ENCODE data around the gene SSRP1. TPM values are rescaled to one million over a fixed set of nuclear protein-coding genes. Genes with fewer than 3 reads are reported as not detected.
A peak's percentile ranks its signal among the peaks of the same experiment; 100 is the strongest.
"Not testable (repeated sequence)": the region's sequence is repeated elsewhere in the genome, so short reads cannot be mapped to it uniquely, and the experiment has no call there.

SSRP1 gene
- total RNA-seq, 2 experiments from 2014 or later: 304 to 322 TPM

DNA sequence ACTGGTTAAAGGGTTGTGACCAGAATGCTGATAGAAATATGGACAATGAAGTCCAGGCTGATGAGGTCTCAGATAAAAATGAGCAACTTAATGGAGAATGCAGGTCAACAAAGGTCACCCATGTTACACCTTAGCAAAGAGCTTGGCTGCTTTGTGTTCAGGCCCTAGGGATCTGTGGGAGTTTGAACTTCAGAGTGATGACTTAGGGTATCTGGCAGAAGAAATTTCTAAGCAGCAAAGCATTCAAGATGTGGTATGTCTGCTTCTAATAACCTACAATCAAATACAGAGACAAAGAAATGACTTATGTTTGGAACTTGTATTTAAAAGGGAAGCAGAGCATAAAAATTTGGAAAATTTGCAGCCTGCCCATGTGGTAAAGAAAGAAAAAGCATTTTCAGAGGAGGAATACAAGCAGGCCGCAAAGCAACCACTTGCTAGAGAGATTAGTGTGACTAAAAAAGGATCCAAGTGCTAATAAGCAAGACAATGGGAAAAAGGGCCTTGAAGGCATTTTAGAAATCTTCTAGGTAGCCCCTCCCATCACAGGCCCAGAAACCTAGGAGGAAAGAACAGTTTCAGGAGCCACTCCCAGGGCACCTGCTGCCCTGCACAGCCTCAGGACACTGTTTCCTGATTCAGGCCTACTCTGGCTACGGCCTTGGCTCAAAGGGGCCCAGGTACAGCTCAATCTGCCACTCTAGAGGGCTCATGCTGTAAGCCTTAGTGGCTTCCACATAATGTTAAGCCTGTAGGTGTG, 52.3 kb downstream of the SSRP1 start:
- Mint-ChIP-seq H3K9me3 (no peaks in the 10 kb centered on the region), H3K4me1 (ENCODE audit: low read depth) (no peaks in the 10 kb centered on the region), H3K4me3 (no peak overlapping the region), H3K36me3 (ENCODE audit: low read depth) (no peaks in the 10 kb centered on the region), H3K27ac (no peak overlapping the region), H3K27me3 (ENCODE audit: low read depth) (peaks cover 7% of the 10 kb centered on the region)
- DNase-seq: no peak
- intact Hi-C loops (cut with micrococcal nuclease): no loop called here
- CTCF ChIA-PET: interaction anchor here (0.9 kb wide), 1 partner anchor 35 kb away, joined by 3 read pairs; no protein-coding TSS in a partner anchor

- DNase-seq; H3K36me3 Mint-ChIP-seq (ENCODE audit: low read depth); intact Hi-C loops (cut with micrococcal nuclease); H3K27ac Mint-ChIP-seq; H3K4me3 Mint-ChIP-seq; H3K9me3 Mint-ChIP-seq; CTCF ChIA-PET; H3K4me1 Mint-ChIP-seq (ENCODE audit: low read depth): not testable (repeated sequence)
- peaks cover 19% of the 10 kb centered on the region for H3K27me3 Mint-ChIP-seq (ENCODE audit: low read depth)
Observed at GRCh38 chr11:57281546-57281945, 54.1 kb downstream of the SSRP1 start.

DNA sequence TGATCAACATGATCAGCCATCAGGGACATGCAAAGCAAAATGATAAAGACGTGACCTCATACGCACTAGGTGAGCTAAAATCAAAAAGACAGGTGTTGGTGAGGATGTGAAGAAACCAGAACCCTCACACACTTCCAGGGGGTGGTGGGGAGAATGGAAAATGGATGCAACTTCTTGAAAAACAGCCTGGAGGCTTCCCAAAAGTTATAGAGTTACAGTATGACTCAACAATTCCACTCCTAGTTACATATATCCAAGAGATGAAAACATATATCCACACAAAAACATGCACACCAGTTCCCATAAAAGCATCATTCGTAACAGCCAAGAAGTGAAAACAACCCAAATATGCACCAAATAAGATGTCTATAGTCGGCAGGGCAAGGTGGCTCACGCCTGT, 56.6 kb downstream of the SSRP1 start:
- H3K27ac Mint-ChIP-seq: no peak overlapping the region
- CTCF ChIA-PET: interaction anchor here (0.6 kb wide), 2 partner anchors 42 to 130 kb away, joined by 3 to 4 read pairs; no protein-coding TSS in a partner anchor
- peaks cover under 1% of the 10 kb centered on the region for H3K9me3 Mint-ChIP-seq
- peaks cover 23% of the 10 kb centered on the region for H3K27me3 Mint-ChIP-seq (ENCODE audit: low read depth)
- no peak overlapping the region for H3K4me3 Mint-ChIP-seq
- peaks cover 5% of the 10 kb centered on the region for H3K4me1 Mint-ChIP-seq (ENCODE audit: low read depth)
- H3K36me3 Mint-ChIP-seq (ENCODE audit: low read depth): no peaks in the 10 kb centered on the region
- intact Hi-C loops (cut with micrococcal nuclease): no loop called here
- DNase-seq: no peak

GRCh38 chr11:57278721-57279095, 57.0 kb downstream of the SSRP1 start:
- CTCF ChIA-PET: interaction anchor here (0.6 kb wide), 1 partner anchor 43 kb away, joined by 4 read pairs; no protein-coding TSS in a partner anchor

GRCh38 chr11:57277845-57278720, 57.6 kb downstream of the SSRP1 start:
- intact Hi-C loops (cut with micrococcal nuclease): loop anchor here (1.0 kb wide), 2 partner anchors 162 to 437 kb away; no protein-coding TSS in a partner anchor
- peaks cover 23% of the 10 kb centered on the region for H3K27me3 Mint-ChIP-seq (ENCODE audit: low read depth)
- H3K4me3 Mint-ChIP-seq: no peak overlapping the region
- peaks cover 8% of the 10 kb centered on the region for H3K9me3 Mint-ChIP-seq
- no peaks in the 10 kb centered on the region for H3K36me3 Mint-ChIP-seq (ENCODE audit: low read depth)
- no peak overlapping the region for H3K27ac Mint-ChIP-seq
- DNase-seq: peak; percentile 60
- H3K4me1 Mint-ChIP-seq (ENCODE audit: low read depth): peaks cover 5% of the 10 kb centered on the region
- CTCF ChIA-PET: interaction anchor here (0.6 to 2.0 kb wide), 5 partner anchors 11 to 68 kb away, joined by 3 to 10 read pairs (median 3); no protein-coding TSS in a partner anchor

More at GRCh38 chr11:57278721-57279095, 57.0 kb downstream of the SSRP1 start:
- no peak overlapping the region for H3K27ac Mint-ChIP-seq
- H3K4me1 Mint-ChIP-seq (ENCODE audit: low read depth): peaks cover 5% of the 10 kb centered on the region
- no peak overlapping the region for H3K4me3 Mint-ChIP-seq
- DNase-seq: no peak
- intact Hi-C loops (cut with micrococcal nuclease): loop anchor here (1.0 kb wide), 2 partner anchors 162 to 437 kb away; no protein-coding TSS in a partner anchor
- peaks cover 23% of the 10 kb centered on the region for H3K27me3 Mint-ChIP-seq (ENCODE audit: low read depth)
- H3K9me3 Mint-ChIP-seq: peaks cover 2% of the 10 kb centered on the region
- H3K36me3 Mint-ChIP-seq (ENCODE audit: low read depth): no peaks in the 10 kb centered on the region

DNA sequence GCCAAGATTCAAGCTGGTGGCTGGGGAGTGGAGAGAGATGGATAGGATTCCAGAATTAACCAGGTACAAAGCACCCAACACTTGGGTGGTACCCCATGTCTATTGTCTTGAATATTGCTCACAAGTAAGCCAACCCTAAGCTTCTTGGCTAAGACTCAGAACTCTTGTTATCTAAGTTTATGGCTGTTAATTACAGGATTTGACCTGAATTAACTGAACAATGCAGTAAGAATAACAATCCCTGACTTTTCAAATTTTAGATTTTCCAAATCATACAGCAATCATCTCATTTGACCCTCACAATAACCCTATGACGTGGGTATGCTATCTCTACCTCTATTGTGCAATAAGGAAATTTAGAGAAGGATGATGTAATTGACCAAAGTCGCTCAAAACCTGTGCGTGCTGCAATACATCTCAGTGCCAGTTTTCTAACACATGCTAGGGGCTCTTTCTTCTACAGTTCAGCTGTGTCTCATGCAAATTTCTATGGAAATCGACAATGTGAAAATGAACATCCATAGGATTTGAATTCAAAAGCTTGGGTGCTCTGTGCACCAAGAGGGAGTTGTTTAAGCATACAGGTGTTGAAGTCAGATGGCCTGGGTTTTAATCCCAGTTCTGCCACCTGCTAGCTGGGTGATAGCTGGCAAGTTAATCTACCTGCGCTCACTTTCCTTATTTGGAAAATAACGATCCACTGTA, 58.6 kb downstream of the SSRP1 start:
- H3K9me3 Mint-ChIP-seq: peaks cover 11% of the 10 kb centered on the region
- H3K36me3 Mint-ChIP-seq (ENCODE audit: low read depth): no peaks in the 10 kb centered on the region
- intact Hi-C loops (cut with micrococcal nuclease): no loop called here
- H3K4me1 Mint-ChIP-seq (ENCODE audit: low read depth): peaks cover 5% of the 10 kb centered on the region
- peaks cover 23% of the 10 kb centered on the region for H3K27me3 Mint-ChIP-seq (ENCODE audit: low read depth)
- CTCF ChIA-PET: interaction anchor here (0.7 to 2.0 kb wide), 5 partner anchors 10 to 436 kb away, joined by 3 to 10 read pairs (median 3); no protein-coding TSS in a partner anchor
- H3K4me3 Mint-ChIP-seq: no peak overlapping the region
- H3K27ac Mint-ChIP-seq: no peak overlapping the region
- DNase-seq: no peak

DNA sequence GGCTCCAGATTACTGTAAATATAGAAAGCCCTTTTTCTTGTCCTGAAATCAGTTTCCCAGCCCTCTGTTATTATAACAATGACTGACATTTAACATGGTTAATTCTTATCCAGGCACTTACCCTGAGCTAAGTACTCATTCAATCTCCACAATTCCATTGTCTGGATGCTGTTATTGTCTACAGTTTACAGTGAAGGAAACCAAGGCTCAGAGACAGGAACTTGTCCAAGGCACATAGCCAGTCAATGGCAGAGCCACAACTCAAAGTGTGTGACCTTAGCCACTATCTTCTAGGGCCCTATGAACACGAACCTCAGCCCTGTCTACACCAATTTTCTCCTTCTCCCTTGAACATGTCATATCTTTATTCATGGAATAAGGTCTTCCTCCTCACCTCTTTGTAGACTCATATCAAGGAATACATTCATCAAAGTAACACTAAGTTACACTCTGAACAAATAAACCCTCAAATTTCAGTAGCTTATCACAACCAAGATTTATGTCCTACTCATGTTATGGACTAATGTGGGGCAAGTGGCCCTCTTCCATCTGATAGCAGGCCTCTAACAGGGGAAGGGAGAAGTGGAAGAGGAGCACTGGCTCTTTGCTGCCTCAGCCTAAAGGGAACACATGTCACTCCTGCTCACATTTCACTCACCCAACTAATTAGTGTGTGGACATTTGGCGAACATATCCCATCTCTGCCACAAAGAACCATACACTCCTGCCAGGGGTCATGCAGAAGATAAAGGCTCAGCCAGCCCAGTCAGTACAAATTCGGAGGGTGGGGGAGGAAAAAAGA, 59.3 kb downstream of the SSRP1 start:
- peaks cover 23% of the 10 kb centered on the region for H3K27me3 Mint-ChIP-seq (ENCODE audit: low read depth)
- no peak overlapping the region for H3K4me3 Mint-ChIP-seq
- H3K36me3 Mint-ChIP-seq (ENCODE audit: low read depth): no peaks in the 10 kb centered on the region
- intact Hi-C loops (cut with micrococcal nuclease): no loop called here
- H3K4me1 Mint-ChIP-seq (ENCODE audit: low read depth): peaks cover 5% of the 10 kb centered on the region
- CTCF ChIA-PET: interaction anchor here (0.7 to 2.0 kb wide), 5 partner anchors 9 to 436 kb away, joined by 3 to 10 read pairs (median 3); no protein-coding TSS in a partner anchor
- H3K9me3 Mint-ChIP-seq: peaks cover 11% of the 10 kb centered on the region
- no peak for DNase-seq
- H3K27ac Mint-ChIP-seq: no peak overlapping the region

Other genes with a start within 250 kb of the SSRP1 start
- not detected for gene LRRC55, start 153.9 kb downstream of the SSRP1 start, total RNA-seq
- not detected for gene APLNR, start 98.6 kb downstream of the SSRP1 start, total RNA-seq
- gene TNKS1BP1, start 10.9 kb downstream of the SSRP1 start, total RNA-seq: 10 to 100 TPM; 14.1 to 14.7 TPM
- not detected for gene P2RX3, start 2.5 kb upstream of the SSRP1 start, total RNA-seq
- not detected for gene PRG3, start 45.3 kb upstream of the SSRP1 start, total RNA-seq
- 1 to 10 TPM; 1.0 TPM for gene PRG2, start 54.8 kb upstream of the SSRP1 start, total RNA-seq
- 100 to 1,000 TPM; 116 to 117 TPM for gene SLC43A3, start 91.2 kb upstream of the SSRP1 start, total RNA-seq
- under 1 TPM; 0.74 to 0.99 TPM for gene RTN4RL2, start 124.6 kb upstream of the SSRP1 start, total RNA-seq
- gene SLC43A1, start 179.8 kb upstream of the SSRP1 start, total RNA-seq: 10 to 100 TPM; 26.5 to 29.7 TPM
- 100 to 1,000 TPM; 131 to 136 TPM for gene TIMM10, start 194.9 kb upstream of the SSRP1 start, total RNA-seq
- gene SMTNL1, start 201.7 kb upstream of the SSRP1 start, total RNA-seq: not detected
- 100 to 1,000 TPM; 187 to 194 TPM for gene UBE2L6, start 231.8 kb upstream of the SSRP1 start, total RNA-seq